8988T (cell line): ENCODE measurements around the gene NCBP1.
A peak's percentile ranks its signal among the peaks of the same experiment; 100 is the strongest.
"Not testable (repeated sequence)": the region's sequence is repeated elsewhere in the genome, so short reads cannot be mapped to it uniquely, and the experiment has no call there.

ENCODE experiments used
- DNase-seq: peaks from one replicate; pipeline ENCODE4 v3.0.0; 2011

Gene NCBP1, protein sequence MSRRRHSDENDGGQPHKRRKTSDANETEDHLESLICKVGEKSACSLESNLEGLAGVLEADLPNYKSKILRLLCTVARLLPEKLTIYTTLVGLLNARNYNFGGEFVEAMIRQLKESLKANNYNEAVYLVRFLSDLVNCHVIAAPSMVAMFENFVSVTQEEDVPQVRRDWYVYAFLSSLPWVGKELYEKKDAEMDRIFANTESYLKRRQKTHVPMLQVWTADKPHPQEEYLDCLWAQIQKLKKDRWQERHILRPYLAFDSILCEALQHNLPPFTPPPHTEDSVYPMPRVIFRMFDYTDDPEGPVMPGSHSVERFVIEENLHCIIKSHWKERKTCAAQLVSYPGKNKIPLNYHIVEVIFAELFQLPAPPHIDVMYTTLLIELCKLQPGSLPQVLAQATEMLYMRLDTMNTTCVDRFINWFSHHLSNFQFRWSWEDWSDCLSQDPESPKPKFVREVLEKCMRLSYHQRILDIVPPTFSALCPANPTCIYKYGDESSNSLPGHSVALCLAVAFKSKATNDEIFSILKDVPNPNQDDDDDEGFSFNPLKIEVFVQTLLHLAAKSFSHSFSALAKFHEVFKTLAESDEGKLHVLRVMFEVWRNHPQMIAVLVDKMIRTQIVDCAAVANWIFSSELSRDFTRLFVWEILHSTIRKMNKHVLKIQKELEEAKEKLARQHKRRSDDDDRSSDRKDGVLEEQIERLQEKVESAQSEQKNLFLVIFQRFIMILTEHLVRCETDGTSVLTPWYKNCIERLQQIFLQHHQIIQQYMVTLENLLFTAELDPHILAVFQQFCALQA

DNA sequence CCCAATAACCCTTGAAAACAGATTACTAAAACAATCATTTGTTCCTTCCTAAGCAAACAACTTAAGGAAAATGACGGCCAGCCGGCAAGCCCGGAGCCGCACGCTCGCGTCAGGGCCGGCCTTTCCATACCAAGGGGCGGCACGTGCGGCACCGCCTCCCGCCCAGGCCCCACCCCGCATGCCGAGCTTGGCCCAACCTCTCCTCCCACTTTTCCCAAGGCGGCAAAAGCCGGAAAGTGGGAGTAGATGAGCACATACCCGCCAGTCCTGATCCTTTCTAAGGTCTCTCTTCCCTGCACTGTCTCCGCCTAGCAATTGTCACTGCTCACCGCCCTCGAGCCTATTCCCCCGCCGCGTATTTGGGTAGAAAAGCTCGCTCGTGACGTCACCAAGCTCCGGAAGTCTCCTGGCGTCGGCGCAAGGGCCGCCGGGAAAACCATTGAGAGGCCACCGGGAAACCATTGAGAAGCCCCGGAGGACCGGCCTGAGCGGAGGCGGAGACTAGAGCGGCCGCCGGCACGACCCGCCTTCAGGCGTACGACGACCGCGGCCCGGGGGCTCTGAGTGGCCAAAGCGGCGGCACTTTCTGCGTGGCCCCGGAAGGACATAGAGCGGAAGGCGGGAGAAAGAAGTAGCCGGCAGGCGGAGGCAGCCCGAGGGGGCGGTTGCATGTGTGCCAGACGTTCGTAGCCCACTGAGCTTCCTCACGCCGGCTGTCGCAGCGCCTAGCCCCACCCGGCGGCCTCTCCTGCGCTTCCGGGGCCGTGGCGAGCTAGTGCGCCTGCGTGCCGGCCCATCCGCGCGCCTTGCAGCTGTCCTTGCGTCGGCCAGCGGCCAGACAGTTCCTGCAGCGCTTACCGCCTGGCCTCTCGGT lies at the start of gene NCBP1, which contains the start of gene TSTD2:
NCBP1 (plus strand) TSS at position 837 of the 874 bp plus-strand sequence. CDS start 61 bp downstream, outside the sequence.
TSTD2 (minus strand) TSS at position 384 of the 874 bp plus-strand sequence. CDS start 5,806 bp downstream, outside the sequence.
- DNase-seq = peak; percentile 69

DNA sequence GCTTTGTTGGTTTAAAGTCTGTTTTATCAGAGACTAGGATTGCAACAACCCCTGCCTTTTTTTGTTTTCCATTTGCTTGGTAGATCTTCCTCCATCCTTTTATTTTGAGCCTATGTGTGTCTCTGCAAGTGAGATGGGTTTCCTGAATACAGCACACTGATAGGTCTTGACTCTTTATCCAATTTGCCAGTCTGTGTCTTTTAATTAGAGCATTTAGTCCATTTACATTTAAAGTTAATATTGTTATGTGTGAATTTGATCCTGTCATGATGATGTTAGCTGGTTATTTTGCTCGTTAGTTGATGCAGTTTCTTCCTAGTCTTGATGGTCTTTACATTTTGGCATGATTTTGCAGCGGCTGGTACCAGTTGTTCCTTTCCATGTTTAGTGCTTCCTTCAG lies 48.8 kb upstream of the NCBP1 start:
- DNase-seq = not testable (repeated sequence)

DNA sequence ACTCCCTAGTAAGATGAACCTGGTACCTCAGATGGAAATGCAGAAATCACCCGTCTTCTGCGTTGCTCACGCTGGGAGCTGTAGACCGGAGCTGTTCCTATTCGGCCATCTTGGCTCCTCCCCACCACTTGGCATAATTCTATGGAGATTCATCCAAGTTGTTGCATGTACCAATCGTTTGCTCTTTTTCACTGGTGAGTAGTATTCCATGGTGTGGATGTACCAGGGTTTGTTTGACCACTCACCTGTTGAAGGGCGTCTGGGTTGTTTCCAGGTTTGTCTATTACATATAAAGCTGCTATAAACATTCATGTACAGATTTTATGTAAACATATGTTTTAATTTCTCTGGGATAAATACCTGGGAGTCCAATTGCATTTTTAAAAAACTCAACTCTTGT lies 46.7 kb upstream of the NCBP1 start:
- DNase-seq = not testable (repeated sequence)

DNA sequence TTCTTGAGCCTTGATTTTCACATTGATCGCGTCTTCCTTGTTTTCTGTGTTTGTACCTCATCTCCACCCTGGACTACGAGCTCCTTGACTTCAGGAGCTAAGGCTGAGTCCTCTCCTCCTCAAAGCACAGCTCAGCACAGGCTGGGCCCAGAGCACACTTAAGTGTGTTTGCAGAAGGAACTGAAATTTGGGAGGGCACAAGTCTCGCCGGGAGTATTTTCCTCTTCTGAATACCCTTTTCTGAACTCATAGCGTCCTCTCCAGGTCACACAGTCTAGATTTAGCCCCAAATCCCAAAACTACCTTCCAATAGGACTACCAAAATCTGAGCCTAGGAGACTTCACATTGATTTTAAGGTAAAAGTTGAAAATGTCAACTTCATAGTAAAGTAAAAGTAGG lies 42.1 kb upstream of the NCBP1 start:
- no peak for DNase-seq

DNA sequence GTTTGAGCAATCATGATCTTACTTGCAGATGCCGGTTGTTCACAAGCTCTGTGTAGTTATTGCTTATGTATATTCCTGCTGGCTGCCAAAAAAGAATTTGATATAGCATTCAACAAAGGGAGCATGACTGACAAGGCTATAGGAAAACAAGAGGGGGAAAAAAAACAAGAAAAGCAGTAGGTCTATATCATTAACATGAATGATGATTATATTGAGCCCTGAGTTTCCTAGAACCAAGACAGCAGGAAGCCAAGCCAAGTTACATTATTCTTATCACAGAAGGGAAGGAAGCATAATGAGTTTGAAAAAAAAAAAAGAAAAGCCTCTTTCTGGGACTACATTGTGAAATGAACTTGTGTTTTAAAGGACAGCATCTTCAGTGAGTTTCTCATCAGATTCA lies 41.5 kb upstream of the NCBP1 start:
- DNase-seq = no peak

DNA sequence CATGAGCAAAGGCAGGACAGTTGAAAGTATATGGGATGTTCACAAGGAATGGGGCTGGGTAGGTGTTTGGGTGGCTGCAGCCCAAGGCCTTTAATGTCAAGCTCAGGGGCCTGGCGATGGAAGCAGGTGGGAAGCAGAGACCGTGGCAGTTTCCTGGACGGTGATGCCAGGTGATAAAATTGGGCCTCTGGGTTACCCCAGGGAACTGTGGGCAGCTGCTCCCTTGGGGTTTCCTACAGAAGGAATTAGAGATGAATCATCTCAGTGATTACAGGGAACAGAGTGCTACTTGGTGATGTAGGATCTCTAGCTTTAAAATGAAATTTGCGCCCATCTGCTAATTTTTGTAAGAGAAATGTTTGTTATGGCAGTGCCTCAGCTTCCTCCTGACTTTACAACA lies 39.7 kb upstream of the NCBP1 start:
- no peak for DNase-seq

DNA sequence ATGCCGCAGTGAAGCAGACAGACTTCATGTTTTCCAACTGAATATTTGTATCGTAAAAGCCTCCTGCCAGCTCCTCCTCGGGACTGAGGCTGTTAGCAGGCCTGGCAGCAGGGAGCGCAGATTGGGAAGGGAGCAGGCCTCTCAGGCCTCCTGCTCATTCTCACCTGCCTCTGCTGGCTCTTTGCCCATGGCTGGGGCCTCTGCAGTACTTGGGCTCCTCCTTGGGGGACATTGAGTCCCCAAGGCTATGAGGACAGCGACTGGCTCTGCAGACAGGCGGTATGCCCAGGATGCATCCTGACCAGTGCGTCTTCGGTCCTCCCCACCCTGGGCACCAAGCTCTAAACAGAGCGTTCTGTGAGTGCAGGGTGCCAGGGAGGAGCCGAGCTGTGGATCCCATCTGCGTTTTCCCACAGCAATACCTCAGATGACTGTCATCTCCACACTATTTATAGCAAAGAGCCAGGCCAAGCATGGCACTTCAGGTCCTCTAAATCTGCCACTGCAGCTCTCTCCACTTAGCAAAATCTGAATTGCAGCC lies 39.2 kb upstream of the NCBP1 start:
- no peak for DNase-seq

DNA sequence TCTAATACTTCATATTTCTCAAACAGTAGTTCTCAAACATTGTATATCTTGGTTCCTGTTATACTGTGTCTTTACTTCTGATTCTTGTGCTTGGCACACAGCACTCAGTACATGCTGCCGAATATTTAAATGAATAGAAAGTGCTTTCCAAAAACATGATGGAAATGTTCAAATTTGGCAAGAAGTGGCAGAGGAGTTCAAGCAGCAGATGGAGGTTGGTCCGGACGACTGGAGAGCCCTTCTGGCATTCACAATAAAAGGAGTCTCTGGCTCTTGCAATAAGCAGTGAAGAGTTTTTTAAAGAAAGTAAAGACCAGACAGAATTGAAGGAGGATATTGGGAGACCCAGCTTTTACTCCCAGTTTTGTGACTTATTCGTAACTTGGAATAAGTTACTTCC lies 36.7 kb upstream of the NCBP1 start:
- DNase-seq = no peak

DNA sequence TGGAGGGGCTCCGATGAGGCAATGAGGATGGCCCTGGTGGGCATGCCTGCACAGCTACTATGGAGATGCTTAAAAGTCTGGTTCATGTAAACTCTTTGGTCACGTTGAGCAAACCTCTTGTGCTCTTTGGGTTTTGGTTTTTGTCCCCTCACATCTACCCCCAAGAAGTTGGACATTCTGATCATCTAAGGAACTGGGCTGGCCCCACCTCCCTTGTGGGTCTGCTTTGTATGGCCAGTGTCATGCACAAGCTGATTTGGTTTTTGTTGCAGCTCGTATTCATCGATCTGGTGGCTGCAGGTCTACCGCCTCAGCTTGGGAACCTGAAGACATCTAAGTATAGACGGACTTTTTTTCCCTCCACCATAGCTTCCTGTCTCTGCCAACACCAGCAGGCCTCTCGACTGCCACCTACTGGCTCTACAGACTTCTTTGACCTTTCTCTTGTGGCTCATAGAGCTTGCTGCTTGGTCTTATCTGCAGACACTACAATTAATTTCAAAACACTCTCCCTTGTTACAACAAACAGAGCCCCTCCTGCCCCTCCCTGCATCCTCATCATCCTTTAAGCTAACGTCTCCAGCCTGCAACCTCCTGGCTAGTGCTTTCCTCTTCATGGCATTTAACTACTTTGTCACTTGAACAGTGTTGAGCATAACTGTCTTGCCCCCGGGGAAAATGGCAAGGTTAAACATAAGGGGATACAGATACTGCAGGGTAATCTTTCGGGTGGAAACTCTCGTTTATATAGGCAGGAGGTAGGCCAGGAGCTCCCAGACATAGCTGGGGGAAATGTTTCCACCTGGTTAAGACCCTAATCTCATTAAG lies 34.9 kb upstream of the NCBP1 start:
- DNase-seq = no peak

DNA sequence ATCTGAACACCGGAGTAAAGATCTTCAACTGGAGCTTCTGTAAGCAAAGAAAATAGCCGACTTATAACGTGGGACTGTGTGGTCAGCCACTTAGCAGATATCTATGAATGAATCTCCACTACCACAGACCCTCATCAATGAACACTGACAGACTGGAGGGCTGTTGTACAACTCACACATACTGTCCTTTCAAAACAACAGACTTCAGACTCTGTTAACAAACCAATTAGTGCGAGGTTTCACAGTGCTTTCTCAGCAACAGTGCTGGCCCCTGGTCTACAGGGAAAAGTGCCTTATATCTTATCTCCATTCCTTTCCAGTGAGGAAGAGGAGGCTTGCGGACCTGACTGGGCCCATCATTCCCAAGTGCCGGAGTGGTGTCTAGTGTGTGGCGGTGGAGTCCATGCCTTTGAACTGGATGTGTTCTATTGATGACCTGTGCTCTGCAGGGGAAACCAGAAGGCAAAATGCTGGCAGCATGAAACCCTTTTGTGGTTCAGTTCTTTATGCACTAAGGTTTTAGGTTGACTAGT lies 34.2 kb upstream of the NCBP1 start:
- DNase-seq = no peak

DNA sequence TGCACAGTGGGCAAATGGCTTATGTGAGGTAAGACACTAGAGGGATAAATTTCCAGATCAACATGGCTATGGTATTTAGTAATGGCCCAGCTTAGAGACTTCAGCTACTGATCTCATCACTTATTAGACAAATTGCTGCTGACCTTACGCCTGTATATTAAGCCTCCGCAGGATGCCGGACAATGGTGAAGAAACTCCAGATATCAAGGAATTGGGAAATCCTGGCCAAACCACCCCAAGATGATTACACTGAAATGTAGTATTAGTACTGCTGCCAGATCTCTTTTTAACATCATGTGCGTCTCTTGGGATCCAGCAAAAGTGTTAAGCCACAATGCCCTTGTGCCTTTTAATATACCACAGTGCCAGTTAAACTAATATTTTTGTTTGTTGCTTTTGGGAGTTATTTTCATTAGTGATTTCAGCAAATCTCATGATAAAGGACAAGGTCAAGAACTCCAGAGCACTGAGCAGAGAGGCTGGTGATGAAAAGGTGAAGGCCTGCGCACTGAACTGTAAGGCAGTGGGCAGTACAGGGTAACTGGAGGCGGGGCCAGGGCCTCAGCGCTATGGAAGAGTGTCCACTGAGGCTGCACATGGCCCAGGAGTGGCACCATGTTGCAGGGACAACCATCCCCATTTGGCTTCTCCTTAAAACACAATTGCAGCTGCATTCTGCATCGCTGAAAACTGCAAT lies 32.9 kb upstream of the NCBP1 start:
- no peak for DNase-seq

DNA sequence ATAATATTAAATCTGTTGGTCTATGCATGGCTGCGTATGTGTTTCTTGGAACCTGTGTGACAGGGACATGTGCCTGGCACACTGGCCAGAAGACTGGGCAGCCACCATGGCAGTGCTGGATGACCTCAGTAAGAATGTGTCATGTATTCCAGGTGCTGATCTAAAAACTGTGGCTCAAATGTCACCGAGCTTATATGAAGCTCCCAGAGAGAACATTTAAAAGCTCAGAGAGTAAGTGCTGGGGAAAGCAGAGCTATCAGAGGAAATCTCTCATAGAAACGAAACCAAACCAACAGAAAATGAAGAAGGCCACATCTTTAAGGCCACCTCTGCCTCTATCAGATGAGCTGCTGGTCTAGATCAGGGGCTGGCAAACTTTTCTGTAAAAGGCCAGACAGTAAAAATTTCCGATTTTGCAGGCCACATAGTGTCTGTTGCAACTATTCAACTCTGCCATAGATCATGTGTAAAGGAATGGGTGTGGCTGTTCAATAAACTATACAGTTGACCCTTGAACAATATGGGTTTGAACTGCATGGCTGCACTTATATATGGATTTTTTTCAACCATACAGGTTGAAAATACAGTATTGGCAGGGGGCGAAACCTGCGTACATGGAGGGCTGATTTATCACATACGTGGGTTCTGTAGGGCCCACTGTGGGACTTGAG lies 32.3 kb upstream of the NCBP1 start:
- no peak for DNase-seq

DNA sequence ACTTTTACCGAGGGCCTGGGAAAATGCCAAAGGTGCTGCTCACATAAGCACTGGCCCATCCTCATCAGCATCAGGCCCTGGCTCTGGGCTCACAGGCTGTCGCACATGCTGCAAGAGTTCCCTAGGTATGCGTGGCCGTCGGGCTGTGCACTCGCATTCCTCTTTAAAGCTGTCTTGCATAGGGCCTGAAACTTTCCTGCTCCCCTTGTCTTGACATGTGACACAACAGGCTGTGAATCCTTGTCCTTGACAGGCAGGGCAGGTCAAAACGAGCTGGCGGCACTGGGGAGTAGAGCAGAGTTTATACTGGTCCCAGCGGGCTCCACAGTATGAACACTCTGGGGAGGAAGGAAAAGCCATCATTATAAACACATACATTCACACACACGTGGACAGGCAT lies 31.2 kb upstream of the NCBP1 start:
- DNase-seq = no peak

DNA sequence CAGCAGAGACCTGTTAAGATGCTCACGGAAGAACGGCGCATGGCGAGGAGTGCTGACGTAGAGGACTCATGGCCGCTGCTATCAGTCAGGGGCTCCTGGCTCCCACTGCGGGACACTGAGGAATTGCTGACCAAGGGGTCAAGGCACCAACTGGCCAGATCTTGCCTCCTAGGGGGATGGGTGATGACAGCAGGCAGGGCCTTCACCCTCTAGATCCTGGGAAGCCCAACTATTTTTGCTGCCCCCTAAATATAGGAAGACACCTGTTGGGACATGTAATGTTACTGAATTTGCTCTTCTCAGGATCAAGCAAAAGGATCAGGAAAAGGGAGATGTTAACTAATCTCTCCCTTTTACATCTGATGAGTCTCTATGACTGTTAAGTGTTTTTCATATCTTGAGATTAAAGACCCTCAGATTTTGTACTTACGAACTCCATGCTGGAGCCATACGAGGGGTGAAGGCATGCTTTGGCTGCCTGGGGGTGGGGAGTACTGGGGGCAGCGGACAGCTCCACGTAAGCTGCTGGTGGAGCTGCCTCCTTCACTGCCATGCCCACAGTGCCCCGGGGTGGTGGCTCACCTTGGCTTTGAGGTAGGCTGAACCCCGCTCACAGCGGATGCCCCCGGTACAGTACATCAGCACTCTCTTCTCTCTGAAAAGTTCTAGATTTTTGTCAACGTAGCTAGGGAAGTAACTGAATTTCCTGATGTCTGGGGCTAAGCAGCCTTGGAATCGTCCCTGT lies 28.5 kb upstream of the NCBP1 start:
- no peak for DNase-seq

DNA sequence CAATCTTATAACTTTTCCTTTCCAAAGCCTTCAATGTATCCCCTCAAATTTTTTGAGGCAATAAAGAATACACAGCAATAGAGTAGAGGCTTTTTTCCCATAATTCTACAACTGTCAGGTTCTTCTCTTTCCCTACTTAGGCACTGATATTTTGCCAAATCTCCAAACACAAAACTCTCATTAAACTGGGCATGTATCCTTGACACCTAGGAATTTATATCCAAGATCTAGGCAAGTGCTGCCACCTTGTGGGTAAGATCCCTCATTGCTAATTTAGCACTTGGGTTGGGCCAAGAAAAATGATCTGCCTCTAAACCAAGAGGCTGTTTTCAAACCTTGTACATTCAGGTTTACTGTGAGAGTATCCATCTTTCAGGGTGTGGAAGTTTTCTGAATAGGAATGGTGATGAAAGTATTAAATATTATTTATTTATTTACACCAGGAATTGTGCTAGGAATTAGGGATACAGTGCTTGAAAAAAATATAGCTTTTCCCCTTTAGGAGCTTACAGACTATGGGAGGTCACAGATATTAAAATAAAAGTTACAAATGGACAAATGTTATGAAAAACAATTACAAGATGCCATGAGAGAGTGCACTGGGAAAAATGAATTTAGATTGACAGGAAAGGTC lies 18.1 kb upstream of the NCBP1 start:
- DNase-seq = no peak

DNA sequence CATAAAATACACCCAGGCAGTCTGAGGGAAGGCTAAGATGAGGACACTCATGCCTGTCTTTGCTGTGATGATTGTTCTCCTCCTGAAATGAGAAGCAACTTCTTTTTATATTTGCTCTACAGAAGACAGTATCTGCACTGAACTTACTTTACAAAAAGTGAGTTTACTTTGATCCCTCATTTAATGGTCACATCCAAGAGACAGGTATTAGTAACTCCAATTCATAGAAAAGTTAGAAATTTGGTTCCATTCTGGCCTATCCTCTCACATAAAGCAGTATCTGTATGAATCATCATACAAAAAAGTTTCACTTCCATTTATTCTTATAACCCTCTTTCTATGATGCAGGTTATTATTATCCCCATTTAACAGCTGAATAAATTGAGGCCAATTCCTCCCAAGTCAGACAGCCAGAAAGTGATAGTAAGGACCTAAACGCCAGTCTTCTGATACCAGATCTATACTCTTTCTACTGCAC lies 15.6 kb upstream of the NCBP1 start:
- no peak for DNase-seq

DNA sequence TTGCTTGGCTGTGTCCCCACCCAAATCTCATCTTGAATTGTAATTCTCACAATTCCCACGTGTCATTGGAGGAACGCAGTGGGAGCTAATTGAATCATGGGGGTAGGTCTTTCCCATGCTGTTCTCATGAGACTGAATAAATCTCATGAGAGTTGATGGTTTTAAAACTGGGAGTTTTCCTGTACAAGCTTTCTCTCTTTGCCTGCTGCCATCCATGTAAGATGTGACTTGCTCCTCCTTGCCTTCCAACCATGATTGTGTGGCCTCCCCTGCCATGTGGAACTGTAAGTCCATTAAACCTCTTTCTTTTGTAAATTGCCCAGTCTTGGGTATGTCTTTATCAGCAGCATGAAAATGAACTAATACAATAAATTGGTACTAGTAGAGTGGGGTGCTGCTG lies 13.6 kb upstream of the NCBP1 start:
- not testable (repeated sequence) for DNase-seq

DNA sequence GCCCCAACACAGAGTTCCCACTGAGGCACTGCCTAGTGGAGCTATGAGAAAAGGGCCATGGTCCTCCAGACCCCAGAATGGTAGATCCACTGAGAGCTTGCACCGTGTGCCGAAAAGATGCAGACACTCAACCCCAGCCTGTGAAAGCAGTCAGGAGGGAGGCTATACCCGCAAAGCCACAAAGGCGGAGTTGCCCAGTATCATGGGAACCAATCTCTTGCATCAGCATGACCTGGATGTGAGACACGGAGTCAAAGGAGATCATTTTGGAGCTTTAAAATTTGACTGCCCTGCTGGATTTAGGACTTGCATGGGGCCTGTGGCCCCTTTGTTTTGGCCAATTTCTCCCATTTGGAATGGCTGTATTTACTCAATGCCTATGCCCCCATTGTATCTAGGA lies 11.1 kb upstream of the NCBP1 start:
- DNase-seq = not testable (repeated sequence)

DNA sequence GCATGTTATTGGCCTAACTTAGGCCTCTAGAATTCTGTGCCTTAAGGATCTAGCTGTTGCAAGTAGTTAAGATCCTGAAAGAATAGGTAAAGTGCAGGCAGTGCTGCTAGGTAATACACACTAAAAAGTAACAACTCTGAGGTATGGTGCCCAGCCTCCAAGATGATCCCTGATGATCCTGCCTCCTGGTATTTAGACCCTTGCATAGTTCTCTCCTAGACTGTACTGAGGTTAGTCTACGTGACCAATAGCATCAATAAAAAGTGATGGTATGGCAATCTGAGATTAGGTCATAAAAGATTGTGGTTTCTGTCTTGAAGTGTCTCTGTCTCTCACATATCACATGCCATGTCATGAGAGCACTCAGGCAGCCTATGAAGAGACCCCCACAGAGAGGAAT lies 9.7 kb upstream of the NCBP1 start:
- DNase-seq = no peak
